NT2/D1 (cell line): ENCODE results near the gene PRKCQ.

ENCODE experiments used
- YY1 ChIP-seq: IDR thresholded peaks from 2 replicates; pipeline ENCODE4 v1.6.1; 2011; ENCODE audit not compliant: insufficient read length, insufficient read depth
- ZNF274 ChIP-seq: IDR thresholded peaks from 2 replicates; pipeline ENCODE4 v1.6.1; 2011; ENCODE audit warnings: mild to moderate bottlenecking, low read depth, low read length

GRCh38 chr10:6408799-6409198 is 171.3 kb downstream of the PRKCQ start:
- TF ChIP-seq YY1 (no peak), ZNF274 (no peak)
